NCI-H1694 (cell line): ENCODE results near the gene CKAP5.
A peak's percentile ranks its signal among the peaks of the same experiment; 100 is the strongest.

Source experiments
- DNase-seq: peaks from one replicate; lab custom pipeline; 2025; lab: John Stamatoyannopoulos, UW

CKAP5 gene

GRCh38 chr11:46698597-46698996, 147.5 kb downstream of the CKAP5 start:
- no peak for DNase-seq

- no peak for DNase-seq
These were observed 148.4 kb downstream of the CKAP5 start for GRCh38 chr11:46697723-46698122.

GRCh38 chr11:46697303-46697702, 148.8 kb downstream of the CKAP5 start:
- DNase-seq: no peak

GRCh38 chr11:46696212-46696558, 149.9 kb downstream of the CKAP5 start:
- peak; percentile 89 for DNase-seq

GRCh38 chr11:46695345-46696211, 150.5 kb downstream of the CKAP5 start:
- no peak for DNase-seq

GRCh38 chr11:46694607-46695006, 151.5 kb downstream of the CKAP5 start:
- no peak for DNase-seq

- DNase-seq: peak; percentile 12
These were observed 152.0 kb downstream of the CKAP5 start for GRCh38 chr11:46694072-46694471.

- DNase-seq: no peak
These were observed 152.5 kb downstream of the CKAP5 start for GRCh38 chr11:46693597-46694012.
